Gastrocnemius medialis (tissue), 4 donors: Measurements from ENCODE around the gene CARD14. TPM values are rescaled to one million over a fixed set of nuclear protein-coding genes. Genes with fewer than 3 reads are reported as not detected.

ENCODE experiments used
- ATAC-seq, 2 donors: fragments of 150-250 bp; one replicate each; pipeline ENCODE4 v1.9.1; 2016
- DNase-seq, 2 donors: peaks; one replicate each; pipeline ENCODE4 v3.0.0-alpha.2; 2019
- H3K27ac ChIP-seq, 4 donors: fragments of 200-600 bp; sonication (generic); 1 replicate in 1 of 4; 2 replicates in 3 of 4; pipeline ENCODE4 v1.5.1; 2016 to 2018; ENCODE audit warnings: mild to moderate bottlenecking in 2 of 4, moderate library complexity in 1 of 4
- H3K27me3 ChIP-seq, 3 donors: fragments of 200-600 bp; sonication (generic) in 2 of 3; 1 replicate in 1 of 3; 2 replicates in 2 of 3; pipeline versions ENCODE4 v1.5.1 to v1.6.0; 2016 to 2019; ENCODE audit warnings: mild to moderate bottlenecking in 1 of 3, moderate library complexity in 1 of 3
- H3K36me3 ChIP-seq, 2 donors: fragments of 200-600 bp; sonication (generic) in 1 of 2; one replicate each; pipeline ENCODE4 v1.5.1; 2017 to 2018
- H3K4me1 ChIP-seq, 2 donors: fragments of 200-600 bp; sonication (generic) in 1 of 2; one replicate each; pipeline ENCODE4 v1.5.1; 2016 to 2017; ENCODE audit warnings: mild to moderate bottlenecking in 2 of 2
- H3K4me3 ChIP-seq, 4 donors: fragments of 200-600 bp; sonication (generic) in 3 of 4; 1 replicate in 1 of 4; 2 replicates in 3 of 4; pipeline ENCODE4 v1.5.1; 2016 to 2019; ENCODE audit warnings: mild to moderate bottlenecking in 2 of 4
- H3K9me3 ChIP-seq, 3 donors: fragments of 200-600 bp; sonication (generic) in 2 of 3; 1 replicate in 1 of 3; 2 replicates in 2 of 3; pipeline ENCODE4 v1.5.1; 2016 to 2019
- POLR2A ChIP-seq, 2 donors: fragments of 450-650 bp; IDR thresholded peaks; one replicate each; pipeline ENCODE4 v1.6.1; 2017; ENCODE audit warnings: antibody characterized with exemption in 2 of 2, mild to moderate bottlenecking in 2 of 2, moderate library complexity in 2 of 2
- in situ Hi-C, 4 donors: fragments of 200-750 bp; cut with MboI; loops; one replicate each; pipeline versions ENCODE4 v1.15.0 to v1.8.0; 2017; ENCODE audit warnings: low sequenced_read_pairs in 4 of 4
- intact Hi-C: fragments of 100-400 bp; cut with DNase I; formaldehyde crosslinking; loops from one replicate; pipeline ENCODE4 v1.15.1; 2023; ENCODE audit warnings: low total_unique reads
- total RNA-seq, 4 donors: library from RNA; depleted of rRNA; stranded (reverse); fragments of >200 nt; gene quantifications; one replicate each; pipeline versions ENCODE4 v1.1.0 to v1.2.3, GENCODE V29; 2016
- TF ChIP-seq, protein P1 (sequence below), 5 experiments: fragments of 450-650 bp in 3 of 5; fragments of 200-600 bp in 2 of 5; sonication (generic) in 2 of 5; IDR thresholded peaks in 4 of 5; conservative IDR thresholded peaks in 1 of 5; 1 replicate in 4 of 5; 2 replicates in 1 of 5; pipeline ENCODE4 v1.5.1; 2016 to 2019; ENCODE audit warnings: antibody characterized with exemption in 5 of 5, mild to moderate bottlenecking in 3 of 5, moderate library complexity in 3 of 5

CARD14 gene
- total RNA-seq, 4 donors from 2014 or later, result not detected

DNA sequence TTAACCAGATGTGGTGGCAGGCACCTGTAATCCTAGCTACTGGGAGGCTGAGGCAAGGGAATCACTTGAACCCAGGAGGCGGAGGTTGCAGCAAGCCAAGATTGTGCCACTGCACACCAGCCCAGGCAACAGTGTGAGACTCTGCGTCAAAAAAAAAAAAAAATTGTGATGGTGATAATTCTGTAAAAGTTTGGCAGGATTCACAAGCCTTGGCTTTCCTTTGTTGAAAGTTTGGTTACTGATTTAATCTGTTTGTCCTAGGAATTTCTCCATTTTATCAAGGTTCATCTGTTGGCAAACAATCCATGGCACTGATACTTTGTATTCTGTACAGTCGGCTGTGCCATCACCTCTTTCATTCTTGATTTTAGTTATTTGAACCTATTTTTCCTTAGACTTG is 38.8 kb upstream of the CARD14 start:
- H3K4me3 ChIP-seq, result no peak overlapping the region
- ATAC-seq (no peak), DNase-seq (no peak)
- no peaks in the 10 kb centered on the region for H3K27me3 ChIP-seq
- in situ Hi-C loops, result no loop called here
- no peaks in the 10 kb centered on the region for H3K4me1 ChIP-seq
- H3K9me3 ChIP-seq, result no peaks in the 10 kb centered on the region
- TF ChIP-seq, protein P1, sequence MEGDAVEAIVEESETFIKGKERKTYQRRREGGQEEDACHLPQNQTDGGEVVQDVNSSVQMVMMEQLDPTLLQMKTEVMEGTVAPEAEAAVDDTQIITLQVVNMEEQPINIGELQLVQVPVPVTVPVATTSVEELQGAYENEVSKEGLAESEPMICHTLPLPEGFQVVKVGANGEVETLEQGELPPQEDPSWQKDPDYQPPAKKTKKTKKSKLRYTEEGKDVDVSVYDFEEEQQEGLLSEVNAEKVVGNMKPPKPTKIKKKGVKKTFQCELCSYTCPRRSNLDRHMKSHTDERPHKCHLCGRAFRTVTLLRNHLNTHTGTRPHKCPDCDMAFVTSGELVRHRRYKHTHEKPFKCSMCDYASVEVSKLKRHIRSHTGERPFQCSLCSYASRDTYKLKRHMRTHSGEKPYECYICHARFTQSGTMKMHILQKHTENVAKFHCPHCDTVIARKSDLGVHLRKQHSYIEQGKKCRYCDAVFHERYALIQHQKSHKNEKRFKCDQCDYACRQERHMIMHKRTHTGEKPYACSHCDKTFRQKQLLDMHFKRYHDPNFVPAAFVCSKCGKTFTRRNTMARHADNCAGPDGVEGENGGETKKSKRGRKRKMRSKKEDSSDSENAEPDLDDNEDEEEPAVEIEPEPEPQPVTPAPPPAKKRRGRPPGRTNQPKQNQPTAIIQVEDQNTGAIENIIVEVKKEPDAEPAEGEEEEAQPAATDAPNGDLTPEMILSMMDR (IDR thresholded peaks at IDR 0.05 in 4 of 5, conservative IDR thresholded peaks at IDR 0.05 in 1 of 5), result no peak
- TF ChIP-seq POLR2A (IDR thresholded peaks at IDR 0.05), result no peak
- intact Hi-C loops, result no loop called here
- no peak overlapping the region for H3K27ac ChIP-seq
- peaks cover 2 to 34% of the 10 kb centered on the region in 2 donors for H3K36me3 ChIP-seq

DNA sequence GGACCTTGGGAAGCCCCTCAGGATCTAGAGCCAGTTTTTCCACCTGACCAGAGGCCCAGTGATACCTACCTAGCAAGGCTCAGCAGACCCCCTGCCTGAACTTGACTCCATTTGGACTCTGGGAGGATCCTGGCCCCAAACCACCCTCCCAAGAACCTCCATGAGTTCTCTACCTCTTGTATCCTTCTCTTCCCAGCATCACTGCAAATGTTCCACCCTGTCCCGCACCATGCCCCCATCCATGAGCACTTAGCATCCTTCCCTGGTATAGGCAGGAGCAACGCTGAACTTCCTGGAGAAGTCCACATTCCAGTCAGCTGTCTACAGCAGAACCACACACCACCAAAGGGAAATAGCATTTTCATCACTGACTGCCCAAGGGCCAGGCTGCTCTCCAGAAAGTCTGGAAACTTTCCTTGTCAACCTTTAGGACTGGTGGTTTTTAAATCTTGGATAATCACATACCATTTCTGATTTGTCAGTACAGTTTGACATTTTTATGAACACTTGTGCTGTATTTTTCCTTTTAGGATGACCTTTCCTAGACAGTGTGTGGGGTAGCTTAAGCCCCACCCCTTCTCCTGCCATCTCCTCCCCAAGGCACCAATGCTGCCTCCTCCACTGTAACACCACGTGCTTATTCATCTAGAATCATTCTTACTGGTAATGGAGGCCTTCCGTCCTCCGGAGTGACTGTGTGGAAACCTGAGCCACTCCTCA is 36.8 kb upstream of the CARD14 start:
- TF ChIP-seq, protein P1 (IDR thresholded peaks at IDR 0.05 in 4 of 5, conservative IDR thresholded peaks at IDR 0.05 in 1 of 5), result no peak
- no peak for TF ChIP-seq POLR2A (IDR thresholded peaks at IDR 0.05)
- ATAC-seq, result no peak

DNA sequence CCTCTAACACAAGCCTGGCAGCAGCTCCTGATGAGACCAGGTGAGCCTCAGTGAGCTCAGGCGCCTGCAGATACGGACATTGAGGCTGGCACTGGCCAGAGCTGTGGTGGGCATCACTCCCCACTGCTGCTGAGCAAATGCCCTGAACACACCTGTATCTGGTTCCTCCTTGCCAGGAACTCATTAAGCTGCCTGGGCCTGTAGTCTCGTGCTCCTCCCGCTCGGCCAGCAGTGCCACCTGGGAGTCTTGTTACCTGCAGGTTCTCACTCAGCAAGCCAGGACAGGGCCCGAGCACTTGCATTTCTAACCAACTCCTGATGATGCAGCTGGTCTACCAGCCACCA is 36.2 kb upstream of the CARD14 start:
- H3K36me3 ChIP-seq, result peaks cover 2 to 60% of the 10 kb centered on the region in 2 donors
- DNase-seq, result no peak
- H3K27ac ChIP-seq, result no peak overlapping the region
- in situ Hi-C loops, result no loop called here
- H3K4me1 ChIP-seq, result no peaks in the 10 kb centered on the region
- ATAC-seq, result no peak
- no peak overlapping the region for H3K4me3 ChIP-seq
- no peaks in the 10 kb centered on the region for H3K27me3 ChIP-seq
- intact Hi-C loops, result no loop called here
- H3K9me3 ChIP-seq, result no peaks in the 10 kb centered on the region
- TF ChIP-seq POLR2A (IDR thresholded peaks at IDR 0.05), result no peak

More for the DNA sequence above, 36.8 kb upstream of the CARD14 start:
- no peaks in the 10 kb centered on the region for H3K9me3 ChIP-seq
- intact Hi-C loops (no loop called here), in situ Hi-C loops (no loop called here)
- H3K4me3 ChIP-seq, result no peak overlapping the region
- no peaks in the 10 kb centered on the region for H3K27me3 ChIP-seq
- peaks cover 2 to 55% of the 10 kb centered on the region in 2 donors for H3K36me3 ChIP-seq
- no peaks in the 10 kb centered on the region for H3K4me1 ChIP-seq
- no peak for DNase-seq
- no peak overlapping the region for H3K27ac ChIP-seq

DNA sequence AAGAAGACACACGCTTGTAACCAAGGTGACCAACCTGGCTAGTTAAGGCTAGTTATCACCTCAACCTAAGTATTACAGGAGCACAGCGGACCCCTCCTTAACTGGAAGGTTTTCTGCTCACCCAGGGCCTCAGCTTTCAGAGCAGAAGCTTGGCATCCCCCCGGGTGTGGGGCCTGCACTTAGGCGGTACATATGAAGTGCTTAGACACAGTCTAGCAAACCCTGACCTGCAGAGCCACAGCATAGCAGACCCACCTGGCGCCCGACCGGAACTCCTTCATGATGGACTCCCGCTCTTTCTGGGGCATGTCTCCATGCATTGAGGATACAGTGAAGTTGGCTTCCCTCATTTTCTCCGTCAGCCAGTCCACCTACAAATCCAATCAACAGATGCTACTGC is 32.7 kb upstream of the CARD14 start:
- H3K4me1 ChIP-seq, result no peaks in the 10 kb centered on the region
- H3K27ac ChIP-seq, result no peak overlapping the region
- H3K36me3 ChIP-seq, result peaks cover 2 to 96% of the 10 kb centered on the region in 2 donors
- intact Hi-C loops, result no loop called here
- H3K4me3 ChIP-seq, result no peak overlapping the region
- no peaks in the 10 kb centered on the region for H3K27me3 ChIP-seq
- in situ Hi-C loops, result no loop called here
- H3K9me3 ChIP-seq, result no peaks in the 10 kb centered on the region
- DNase-seq (no peak), ATAC-seq (no peak)
- TF ChIP-seq, protein P1 (IDR thresholded peaks at IDR 0.05 in 4 of 5, conservative IDR thresholded peaks at IDR 0.05 in 1 of 5), result no peak
- TF ChIP-seq POLR2A (IDR thresholded peaks at IDR 0.05), result no peak

DNA sequence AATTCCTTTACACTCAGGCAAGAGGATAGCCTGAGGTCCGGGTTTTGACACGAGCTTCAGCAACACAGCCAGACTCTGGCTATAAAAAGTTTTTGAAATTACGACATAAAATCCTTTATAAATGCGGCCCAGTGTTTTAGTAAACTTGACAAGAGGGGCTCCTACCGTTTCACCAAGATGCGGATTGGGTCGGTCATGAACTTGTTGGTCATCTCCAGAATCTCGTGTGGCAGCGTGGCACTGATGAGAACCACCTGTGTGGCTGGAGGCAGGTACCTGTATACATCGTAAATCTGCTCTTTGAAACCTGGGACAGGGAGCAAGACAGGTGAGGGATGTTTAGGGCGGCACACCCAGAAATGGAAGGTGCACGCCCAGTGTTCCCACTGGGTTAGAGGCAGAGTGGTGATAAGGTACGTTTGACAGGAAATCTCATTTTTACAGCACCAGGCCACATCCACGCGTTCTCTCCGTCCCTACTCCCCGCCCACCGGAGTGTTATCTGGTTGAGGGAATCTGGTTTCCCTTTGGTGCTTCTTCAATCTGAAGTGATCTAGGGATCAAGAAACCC is 30.9 kb upstream of the CARD14 start:
- DNase-seq (no peak), ATAC-seq (no peak)
- Histone ChIP-seq H3K36me3 (peaks cover 2 to 100% of the 10 kb centered on the region in 2 donors), H3K27ac (no peak overlapping the region), H3K9me3 (no peaks in the 10 kb centered on the region), H3K4me3 (no peak overlapping the region), H3K27me3 (no peaks in the 10 kb centered on the region), H3K4me1 (no peaks in the 10 kb centered on the region)
- no peak for TF ChIP-seq POLR2A (IDR thresholded peaks at IDR 0.05)
- TF ChIP-seq, protein P1 (IDR thresholded peaks at IDR 0.05 in 4 of 5, conservative IDR thresholded peaks at IDR 0.05 in 1 of 5), result no peak
- intact Hi-C loops (no loop called here), in situ Hi-C loops (no loop called here)
